MM.1S (cell line): ENCODE results near the gene CD86.

Source experiments
- DNase-seq: peaks from one replicate; pipeline ENCODE4 v3.0.0-alpha.2; 2015
- H2AFZ ChIP-seq: fragments of 300-600 bp; sonication (generic); 2 replicates; pipeline ENCODE4 v1.6.0; 2016; ENCODE audit warnings: antibody characterized with exemption, low read length
- H3F3A ChIP-seq: fragments of 300-600 bp; sonication (generic); 2 replicates; pipeline ENCODE4 v1.6.1; 2016; ENCODE audit warnings: mild to moderate bottlenecking, antibody characterized with exemption, low read length, moderate library complexity, mixed read lengths; ENCODE audit not compliant: insufficient read depth
- H3K27ac ChIP-seq: fragments of 300-600 bp; sonication (generic); 2 replicates; pipeline ENCODE4 v1.5.1; 2016; ENCODE audit warnings: mild to moderate bottlenecking, low read length
- H3K27me3 ChIP-seq: fragments of 300-600 bp; sonication (generic); replicated peaks from 2 replicates; pipeline ENCODE4 v1.6.0; 2016; ENCODE audit warnings: low read length; ENCODE audit not compliant: insufficient read depth
- H3K36me3 ChIP-seq: fragments of 300-600 bp; sonication (generic); replicated peaks from 2 replicates; pipeline ENCODE4 v1.6.1; 2016; ENCODE audit warnings: mild to moderate bottlenecking, low read length, mixed read lengths; ENCODE audit not compliant: insufficient read depth
- H3K4me1 ChIP-seq: fragments of 300-600 bp; sonication (generic); 2 replicates; pipeline ENCODE4 v1.6.1; 2016; ENCODE audit warnings: low read length, mixed read lengths
- H3K4me2 ChIP-seq: fragments of 300-600 bp; sonication (generic); 2 replicates; pipeline ENCODE4 v1.6.0; 2016; ENCODE audit warnings: low read depth, low read length
- H3K4me3 ChIP-seq: fragments of 300-600 bp; sonication (generic); 2 replicates; pipeline ENCODE4 v1.5.1; 2016; ENCODE audit warnings: low read length, mixed read lengths
- H3K79me2 ChIP-seq: fragments of 300-600 bp; sonication (generic); 2 replicates; pipeline ENCODE4 v1.6.1; 2016; ENCODE audit warnings: mixed run types, low read length, mixed read lengths
- H3K9ac ChIP-seq: fragments of 300-600 bp; sonication (generic); 2 replicates; pipeline ENCODE4 v1.6.1; 2016; ENCODE audit warnings: low read length, mixed read lengths
- H3K9me2 ChIP-seq: fragments of 300-600 bp; sonication (generic); replicated peaks from 2 replicates; pipeline ENCODE4 v1.6.1; 2016; ENCODE audit warnings: mild to moderate bottlenecking, low read length, mixed read lengths; ENCODE audit not compliant: insufficient read depth
- H3K9me3 ChIP-seq: fragments of 300-600 bp; sonication (generic); replicated peaks from 2 replicates; pipeline ENCODE4 v1.6.1; 2016; ENCODE audit warnings: mild to moderate bottlenecking, low read length, mixed read lengths; ENCODE audit not compliant: insufficient read depth
- H4K20me1 ChIP-seq: fragments of 300-600 bp; sonication (generic); 2 replicates; pipeline ENCODE4 v1.6.1; 2016; ENCODE audit warnings: mild to moderate bottlenecking, low read length, moderate library complexity, mixed read lengths; ENCODE audit not compliant: insufficient read depth
- CTCF ChIP-seq: fragments of 300-600 bp; sonication (generic); IDR thresholded peaks from 2 replicates; pipeline ENCODE4 v1.5.1; 2016; ENCODE audit warnings: antibody characterized with exemption, low read length, mixed read lengths
- EZH2 ChIP-seq: fragments of 300-600 bp; sonication (generic); optimal IDR thresholded peaks from 2 replicates; pipeline ENCODE3; 2017; ENCODE audit warnings: low read depth, mild to moderate bottlenecking, antibody characterized with exemption, low read length, mixed read lengths
- EZH2phosphoT487 ChIP-seq: fragments of 300-600 bp; sonication (generic); IDR thresholded peaks from 2 replicates; pipeline ENCODE4 v1.6.1; 2018; ENCODE audit warnings: antibody characterized with exemption, low read length

Gene CD86

GRCh38 chr3:122088531-122088930 is 33.4 kb downstream of the CD86 start:
- Histone ChIP-seq H4K20me1 (no peaks in the 10 kb centered on the region), H3K4me3 (no peak overlapping the region), H3F3A (peaks cover 18% of the 10 kb centered on the region), H3K4me2 (no peak overlapping the region), H3K79me2 (no peaks in the 10 kb centered on the region), H2AFZ (no peak overlapping the region), H3K27me3 (no peaks in the 10 kb centered on the region), H3K36me3 (no peaks in the 10 kb centered on the region), H3K4me1 (peaks cover 26% of the 10 kb centered on the region), H3K9ac (no peak overlapping the region), H3K27ac (no peak overlapping the region), H3K9me2 (no peaks in the 10 kb centered on the region), H3K9me3 (no peaks in the 10 kb centered on the region)
- no peak for DNase-seq
- no peak for TF ChIP-seq EZH2
- no peak for TF ChIP-seq CTCF
- no peak for TF ChIP-seq EZH2phosphoT487

DNA sequence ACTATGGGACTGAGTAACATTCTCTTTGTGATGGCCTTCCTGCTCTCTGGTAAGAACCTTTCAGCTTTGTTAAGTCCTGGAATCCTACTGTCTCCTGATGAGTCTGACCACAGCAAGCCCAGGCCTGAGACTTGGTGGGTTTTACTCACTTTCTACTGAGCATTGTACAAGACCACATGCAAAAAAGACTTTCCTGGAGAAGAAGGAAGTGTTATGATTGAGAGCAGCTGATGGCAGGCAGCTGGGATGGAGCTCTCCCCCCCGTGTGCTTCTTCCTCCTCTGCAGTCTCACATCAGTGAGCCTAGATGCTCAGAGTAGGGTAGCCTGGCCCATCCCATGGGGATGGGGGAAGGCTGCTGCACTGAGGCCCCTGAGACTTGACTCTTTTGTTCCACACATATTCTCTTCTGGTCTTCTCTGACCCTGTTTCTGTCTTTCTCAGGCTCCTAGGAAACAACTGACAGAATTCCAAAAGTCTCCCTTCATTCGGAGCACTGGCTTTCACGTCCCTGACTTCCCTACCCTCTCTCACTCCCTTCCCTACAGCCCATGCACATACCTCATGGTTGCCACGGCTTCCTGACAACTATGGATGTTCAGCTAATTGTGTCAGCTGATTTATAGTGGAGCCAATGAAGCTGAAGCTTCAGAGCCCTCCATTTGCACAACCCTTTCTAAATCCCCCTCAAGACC is 36.6 kb downstream of the CD86 start:
- H2AFZ ChIP-seq, result peak overlapping the region; percentile 38
- no peaks in the 10 kb centered on the region for H3K27me3 ChIP-seq
- peak overlapping the region; percentile 31; the same call in 1 of the 2 replicates for H3K4me3 ChIP-seq
- H3K4me1 ChIP-seq, result peaks cover 40% of the 10 kb centered on the region
- H3K9me2 ChIP-seq, result no peaks in the 10 kb centered on the region
- no peaks in the 10 kb centered on the region for H4K20me1 ChIP-seq
- no peaks in the 10 kb centered on the region for H3K36me3 ChIP-seq
- TF ChIP-seq EZH2phosphoT487 (no peak), CTCF (no peak), EZH2 (no peak)
- peaks cover 31% of the 10 kb centered on the region for H3F3A ChIP-seq
- no peak for DNase-seq
- no peaks in the 10 kb centered on the region for H3K9me3 ChIP-seq
- H3K79me2 ChIP-seq, result no peaks in the 10 kb centered on the region
- H3K9ac ChIP-seq, result peak overlapping the region; percentile 14; the same call in 1 of the 2 replicates
- H3K4me2 ChIP-seq, result peak overlapping the region; percentile 64
- peak overlapping the region; percentile 48; the same call in 1 of the 2 replicates for H3K27ac ChIP-seq

DNA sequence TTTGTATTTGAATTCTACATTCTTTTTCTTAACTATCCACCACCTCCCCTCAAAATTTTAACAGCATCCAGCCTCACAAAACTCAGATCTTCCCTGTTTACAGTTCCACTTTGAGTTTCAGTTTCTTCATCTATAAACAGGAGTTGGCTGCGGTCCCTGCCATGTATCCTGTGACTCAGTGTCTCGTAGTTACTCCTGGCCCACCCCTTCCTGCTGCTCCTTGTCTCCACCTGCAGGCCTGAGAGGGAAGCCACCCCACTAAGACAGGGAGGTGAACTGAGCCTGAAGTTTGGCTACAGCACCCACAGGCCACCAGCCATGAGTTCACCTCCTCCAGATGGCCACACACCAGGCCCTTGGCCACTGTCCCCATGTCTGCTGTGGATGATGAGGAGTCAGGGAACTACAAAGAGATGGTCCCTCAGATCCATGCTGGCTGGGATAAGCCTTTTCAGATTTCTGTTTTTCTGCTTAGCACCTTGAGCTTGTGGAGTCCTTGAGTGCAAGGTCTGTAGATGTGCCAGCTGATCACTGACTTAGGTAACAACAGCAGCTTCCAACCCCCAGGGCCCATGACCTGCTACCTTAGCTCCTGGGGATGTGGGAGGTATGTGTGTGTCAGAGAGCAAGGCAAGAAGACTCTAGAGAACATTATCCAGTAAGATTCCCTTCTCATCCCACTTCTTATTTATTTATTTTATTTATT is 37.5 kb downstream of the CD86 start:
- DNase-seq, result peak; percentile 51
- TF ChIP-seq CTCF, result peak; percentile 85
- TF ChIP-seq EZH2phosphoT487, result no peak
- no peak for TF ChIP-seq EZH2
- peak overlapping the region; percentile 31; the same call in 1 of the 2 replicates for H3K4me3 ChIP-seq

More for the DNA sequence above, 37.5 kb downstream of the CD86 start:
- H3K4me2 ChIP-seq, result peak overlapping the region; percentile 64; the same call in 1 of the 2 replicates
- no peak overlapping the region for H3K9ac ChIP-seq
- peaks cover 31% of the 10 kb centered on the region for H3F3A ChIP-seq
- H3K9me3 ChIP-seq, result no peaks in the 10 kb centered on the region
- no peaks in the 10 kb centered on the region for H3K27me3 ChIP-seq
- H3K4me1 ChIP-seq, result peaks cover 45% of the 10 kb centered on the region
- peak overlapping the region; percentile 0; the same call in 1 of the 2 replicates for H2AFZ ChIP-seq
- H3K9me2 ChIP-seq, result no peaks in the 10 kb centered on the region
- H4K20me1 ChIP-seq, result no peaks in the 10 kb centered on the region
- H3K27ac ChIP-seq, result peak overlapping the region; percentile 48; the same call in 1 of the 2 replicates
- no peaks in the 10 kb centered on the region for H3K79me2 ChIP-seq
- no peaks in the 10 kb centered on the region for H3K36me3 ChIP-seq
